ENCODE measurements around the gene LRP1B.
"Not testable (repeated sequence)": the region's sequence is repeated elsewhere in the genome, so short reads cannot be mapped to it uniquely, and the experiment has no call there.

Gene LRP1B

DNA sequence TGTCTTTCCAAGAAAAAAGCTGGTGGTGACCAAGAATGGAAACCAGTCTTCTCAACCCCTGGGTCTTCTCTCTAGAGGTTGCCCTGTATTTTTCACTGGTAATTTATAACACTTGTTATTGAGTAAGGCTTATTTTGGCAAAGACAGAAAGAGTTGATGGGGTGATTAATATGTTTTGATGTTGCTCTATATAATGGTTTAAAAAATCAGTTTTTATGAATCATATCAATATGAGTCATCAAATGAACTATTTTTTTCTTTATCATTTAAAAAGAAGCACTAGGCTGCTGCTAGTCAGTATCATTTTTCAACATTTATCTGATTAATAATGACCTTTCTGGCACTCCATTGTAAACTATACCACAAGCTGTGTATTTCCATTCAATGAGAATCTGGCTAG lies 1142.2 kb downstream of the LRP1B start:
- no peak overlapping the region for H3K4me3 ChIP-seq (ENCODE audit: insufficient read depth, low read depth, low read length, poor library complexity, severe bottlenecking)
- H3K27ac ChIP-seq (ENCODE audit: insufficient read depth, low read length, poor library complexity, severe bottlenecking): no peak overlapping the region
- H3K9me3 ChIP-seq (ENCODE audit: control insufficient read depth, low read length): no peaks in the 10 kb centered on the region
- H3K27me3 ChIP-seq (replicated peaks; ENCODE audit: control insufficient read depth, insufficient read depth, low read length, poor library complexity, severe bottlenecking): no peaks in the 10 kb centered on the region
- DNase-seq: no peak
- H3K4me1 ChIP-seq (ENCODE audit: control insufficient read depth, insufficient read depth, low read length, poor library complexity, severe bottlenecking): no peaks in the 10 kb centered on the region
- no peaks in the 10 kb centered on the region for H3K36me3 ChIP-seq (ENCODE audit: control insufficient read depth, insufficient read depth, low read length)

DNA sequence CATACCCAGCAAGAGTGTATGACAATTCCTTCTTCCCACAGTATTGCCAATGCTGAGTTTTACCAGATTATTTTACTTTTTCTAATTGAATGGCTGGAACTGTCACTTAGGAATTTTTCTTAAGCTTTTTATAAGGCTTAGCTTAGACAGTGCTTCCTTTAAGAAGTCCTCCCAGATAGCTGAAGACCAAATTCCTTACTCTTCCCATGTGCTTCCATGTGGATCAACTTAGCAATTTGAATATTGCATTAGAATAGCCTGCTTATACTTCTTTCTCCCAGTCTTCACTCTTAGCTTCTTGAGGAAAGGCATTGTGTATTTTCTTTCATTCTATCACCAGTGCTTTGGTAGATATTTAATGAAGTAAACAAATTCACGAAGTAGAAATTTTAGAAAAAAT lies 1144.4 kb downstream of the LRP1B start:
- Histone ChIP-seq H3K36me3 (ENCODE audit: control insufficient read depth, insufficient read depth, low read length) (no peaks in the 10 kb centered on the region), H3K4me1 (ENCODE audit: control insufficient read depth, insufficient read depth, low read length, poor library complexity, severe bottlenecking) (no peaks in the 10 kb centered on the region), H3K27ac (ENCODE audit: insufficient read depth, low read length, poor library complexity, severe bottlenecking) (no peak overlapping the region), H3K27me3 (replicated peaks; ENCODE audit: control insufficient read depth, insufficient read depth, low read length, poor library complexity, severe bottlenecking) (no peaks in the 10 kb centered on the region), H3K4me3 (ENCODE audit: insufficient read depth, low read depth, low read length, poor library complexity, severe bottlenecking) (no peak overlapping the region), H3K9me3 (ENCODE audit: control insufficient read depth, low read length) (no peaks in the 10 kb centered on the region)
- DNase-seq: no peak

DNA sequence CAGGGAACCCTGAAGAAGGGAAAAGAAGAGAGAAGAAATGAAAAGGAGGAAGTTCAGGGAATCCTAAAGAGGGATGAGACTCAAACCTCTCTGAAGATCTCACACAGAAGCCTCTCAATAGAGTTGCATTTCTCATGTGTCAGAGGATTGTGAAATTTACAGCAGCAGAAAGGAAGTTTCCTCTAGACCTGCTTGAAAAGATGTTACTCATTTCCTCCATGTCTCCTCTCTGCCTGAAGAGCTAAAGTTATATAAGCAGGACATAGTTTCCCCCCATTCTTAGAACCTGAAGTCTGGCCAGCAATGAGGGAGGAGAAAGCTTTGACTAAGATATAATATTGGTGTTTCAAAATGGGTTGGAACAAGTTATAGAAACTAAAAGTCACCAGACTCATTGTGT lies 1155.6 kb downstream of the LRP1B start:
- Histone ChIP-seq H3K9me3 (ENCODE audit: control insufficient read depth, low read length) (no peaks in the 10 kb centered on the region), H3K27me3 (replicated peaks; ENCODE audit: control insufficient read depth, insufficient read depth, low read length, poor library complexity, severe bottlenecking) (no peaks in the 10 kb centered on the region), H3K4me3 (ENCODE audit: insufficient read depth, low read depth, low read length, poor library complexity, severe bottlenecking) (no peak overlapping the region), H3K4me1 (ENCODE audit: control insufficient read depth, insufficient read depth, low read length, poor library complexity, severe bottlenecking) (no peaks in the 10 kb centered on the region), H3K27ac (ENCODE audit: insufficient read depth, low read length, poor library complexity, severe bottlenecking) (no peak overlapping the region), H3K36me3 (ENCODE audit: control insufficient read depth, insufficient read depth, low read length) (no peaks in the 10 kb centered on the region)
- no peak for DNase-seq

DNA sequence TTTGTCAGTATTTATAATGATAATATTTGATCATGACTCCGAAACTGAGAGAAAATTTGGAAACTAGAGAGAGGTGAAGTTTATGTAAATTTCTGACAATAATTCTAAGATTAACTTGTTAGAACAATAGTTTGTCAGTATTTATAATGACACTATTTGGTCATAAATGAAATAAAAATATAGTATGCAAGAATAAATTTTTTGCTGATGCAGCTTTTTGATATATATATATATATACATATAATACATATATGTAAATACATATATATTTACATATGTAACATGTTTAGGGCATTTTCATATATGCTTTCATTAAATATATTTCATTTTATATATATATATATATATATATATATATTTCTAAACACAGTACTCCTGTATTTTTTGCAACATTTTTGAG lies 1158.1 kb downstream of the LRP1B start:
- no peak for DNase-seq
- Histone ChIP-seq H3K27ac (ENCODE audit: insufficient read depth, low read length, poor library complexity, severe bottlenecking) (no peak overlapping the region), H3K9me3 (ENCODE audit: control insufficient read depth, low read length) (no peaks in the 10 kb centered on the region), H3K36me3 (ENCODE audit: control insufficient read depth, insufficient read depth, low read length) (no peaks in the 10 kb centered on the region), H3K27me3 (replicated peaks; ENCODE audit: control insufficient read depth, insufficient read depth, low read length, poor library complexity, severe bottlenecking) (no peaks in the 10 kb centered on the region), H3K4me1 (ENCODE audit: control insufficient read depth, insufficient read depth, low read length, poor library complexity, severe bottlenecking) (no peaks in the 10 kb centered on the region), H3K4me3 (ENCODE audit: insufficient read depth, low read depth, low read length, poor library complexity, severe bottlenecking) (no peak overlapping the region)

DNA sequence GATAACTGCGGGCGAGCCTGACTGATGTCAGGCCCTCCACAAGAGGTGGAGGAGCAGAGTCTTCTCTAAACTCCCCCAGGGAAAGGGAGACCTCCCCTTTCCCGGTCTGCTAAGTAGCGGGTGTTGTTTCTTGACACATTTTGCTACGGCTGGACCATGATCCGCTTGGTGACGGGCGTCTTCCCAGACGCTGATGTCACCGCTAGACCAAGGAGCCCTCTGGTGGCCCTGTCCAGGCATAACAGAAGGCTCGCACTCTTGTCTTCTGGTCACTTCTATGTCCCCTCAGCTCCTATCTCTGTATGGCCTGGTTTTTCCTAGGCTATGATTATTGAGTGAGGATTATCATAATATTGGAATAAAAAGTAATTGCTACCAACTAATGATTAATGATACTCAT lies 1166.5 kb downstream of the LRP1B start:
- H3K9me3 ChIP-seq (ENCODE audit: control insufficient read depth, low read length); H3K27me3 ChIP-seq (replicated peaks; ENCODE audit: control insufficient read depth, insufficient read depth, low read length, poor library complexity, severe bottlenecking); H3K36me3 ChIP-seq (ENCODE audit: control insufficient read depth, insufficient read depth, low read length); H3K27ac ChIP-seq (ENCODE audit: insufficient read depth, low read length, poor library complexity, severe bottlenecking); DNase-seq; H3K4me1 ChIP-seq (ENCODE audit: control insufficient read depth, insufficient read depth, low read length, poor library complexity, severe bottlenecking); H3K4me3 ChIP-seq (ENCODE audit: insufficient read depth, low read depth, low read length, poor library complexity, severe bottlenecking): not testable (repeated sequence)

DNA sequence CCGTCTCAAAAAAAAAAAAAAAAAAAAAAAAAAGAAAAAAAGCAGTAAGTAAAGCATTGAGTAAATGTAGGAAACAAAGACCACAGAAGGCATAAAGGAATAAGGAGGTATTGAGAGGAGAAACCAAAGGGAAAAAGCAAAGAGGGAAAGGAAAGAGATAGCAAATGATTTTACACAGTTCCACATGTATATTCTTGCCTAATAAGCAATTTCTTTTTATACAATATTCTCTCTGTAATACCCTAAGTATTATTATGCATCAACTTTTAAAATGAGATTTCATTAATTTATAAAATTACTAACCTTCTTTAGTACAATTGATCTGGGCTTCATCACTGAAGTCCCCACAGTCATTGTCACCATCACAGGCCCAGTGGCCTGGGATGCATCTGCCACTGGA lies 1180.9 kb downstream of the LRP1B start:
- Histone ChIP-seq H3K27ac (ENCODE audit: insufficient read depth, low read length, poor library complexity, severe bottlenecking) (no peak overlapping the region), H3K27me3 (replicated peaks; ENCODE audit: control insufficient read depth, insufficient read depth, low read length, poor library complexity, severe bottlenecking) (no peaks in the 10 kb centered on the region), H3K4me3 (ENCODE audit: insufficient read depth, low read depth, low read length, poor library complexity, severe bottlenecking) (no peak overlapping the region), H3K36me3 (ENCODE audit: control insufficient read depth, insufficient read depth, low read length) (no peaks in the 10 kb centered on the region), H3K4me1 (ENCODE audit: control insufficient read depth, insufficient read depth, low read length, poor library complexity, severe bottlenecking) (no peaks in the 10 kb centered on the region), H3K9me3 (ENCODE audit: control insufficient read depth, low read length) (no peaks in the 10 kb centered on the region)
- DNase-seq: no peak

DNA sequence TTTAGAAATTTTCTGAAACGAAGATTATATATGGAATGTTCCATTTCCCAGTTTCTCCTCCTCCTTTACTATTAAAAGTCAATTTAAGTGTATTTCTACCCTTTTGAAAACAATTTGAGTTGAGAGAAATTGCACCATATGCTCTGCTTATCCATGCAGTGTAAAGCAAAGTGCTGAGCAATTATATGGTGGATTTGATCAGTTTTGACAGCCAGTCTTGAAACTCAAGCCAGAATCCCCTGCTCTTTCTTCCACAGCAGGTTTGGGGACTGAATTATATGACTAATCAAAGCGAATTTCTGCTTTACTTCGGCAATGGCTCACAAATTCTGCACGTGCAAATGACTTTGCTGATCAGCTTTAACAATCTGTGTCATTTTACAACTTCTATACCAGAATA lies 1183.6 kb downstream of the LRP1B start:
- no peaks in the 10 kb centered on the region for H3K9me3 ChIP-seq (ENCODE audit: control insufficient read depth, low read length)
- no peaks in the 10 kb centered on the region for H3K36me3 ChIP-seq (ENCODE audit: control insufficient read depth, insufficient read depth, low read length)
- no peak overlapping the region for H3K4me3 ChIP-seq (ENCODE audit: insufficient read depth, low read depth, low read length, poor library complexity, severe bottlenecking)
- no peaks in the 10 kb centered on the region for H3K4me1 ChIP-seq (ENCODE audit: control insufficient read depth, insufficient read depth, low read length, poor library complexity, severe bottlenecking)
- no peaks in the 10 kb centered on the region for H3K27me3 ChIP-seq (replicated peaks; ENCODE audit: control insufficient read depth, insufficient read depth, low read length, poor library complexity, severe bottlenecking)
- no peak overlapping the region for H3K27ac ChIP-seq (ENCODE audit: insufficient read depth, low read length, poor library complexity, severe bottlenecking)
- no peak for DNase-seq

DNA sequence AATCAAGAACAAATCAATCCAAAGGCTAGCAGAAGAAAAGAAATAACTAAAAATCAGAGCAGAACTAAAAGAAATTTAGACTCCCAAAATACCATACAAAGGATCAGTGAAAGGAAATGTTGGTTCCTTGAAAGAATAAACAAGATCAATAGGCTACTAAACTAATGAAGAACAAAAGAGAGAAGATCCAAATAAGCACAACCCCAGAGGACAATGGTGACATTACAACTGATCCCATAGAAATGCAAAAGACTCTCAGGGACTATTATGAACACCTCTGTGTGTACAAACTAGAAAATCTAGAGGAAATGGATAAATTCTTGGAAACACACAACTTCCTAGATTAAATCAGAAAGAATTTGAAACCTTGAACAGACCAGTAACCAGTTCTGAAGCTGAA lies 1186.9 kb downstream of the LRP1B start:
- no peak overlapping the region for H3K27ac ChIP-seq (ENCODE audit: insufficient read depth, low read length, poor library complexity, severe bottlenecking)
- H3K9me3 ChIP-seq (ENCODE audit: control insufficient read depth, low read length): no peaks in the 10 kb centered on the region
- no peak overlapping the region for H3K4me3 ChIP-seq (ENCODE audit: insufficient read depth, low read depth, low read length, poor library complexity, severe bottlenecking)
- no peaks in the 10 kb centered on the region for H3K36me3 ChIP-seq (ENCODE audit: control insufficient read depth, insufficient read depth, low read length)
- DNase-seq: no peak
- no peaks in the 10 kb centered on the region for H3K27me3 ChIP-seq (replicated peaks; ENCODE audit: control insufficient read depth, insufficient read depth, low read length, poor library complexity, severe bottlenecking)
- no peaks in the 10 kb centered on the region for H3K4me1 ChIP-seq (ENCODE audit: control insufficient read depth, insufficient read depth, low read length, poor library complexity, severe bottlenecking)

DNA sequence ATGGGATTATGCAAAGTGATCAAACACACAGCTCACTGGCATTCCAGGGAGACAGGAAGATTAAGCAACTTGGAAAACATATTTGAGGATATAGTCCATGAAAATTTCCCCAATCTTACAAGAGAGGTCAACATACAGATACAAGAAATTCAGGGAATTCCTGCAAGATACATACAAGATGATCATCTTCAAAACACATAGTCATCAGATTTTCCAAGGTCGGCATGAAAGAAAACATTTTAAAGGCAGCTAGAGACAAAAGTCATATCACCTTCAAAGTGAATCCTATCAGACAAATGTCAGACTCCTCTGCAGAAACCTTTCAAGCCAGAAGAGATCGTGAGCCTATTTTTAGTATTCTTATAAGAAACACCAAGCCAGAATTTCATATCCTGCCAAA lies 1188.5 kb downstream of the LRP1B start:
- no peak for DNase-seq
- H3K36me3 ChIP-seq (ENCODE audit: control insufficient read depth, insufficient read depth, low read length): no peaks in the 10 kb centered on the region
- no peak overlapping the region for H3K4me3 ChIP-seq (ENCODE audit: insufficient read depth, low read depth, low read length, poor library complexity, severe bottlenecking)
- H3K27ac ChIP-seq (ENCODE audit: insufficient read depth, low read length, poor library complexity, severe bottlenecking): no peak overlapping the region
- no peaks in the 10 kb centered on the region for H3K4me1 ChIP-seq (ENCODE audit: control insufficient read depth, insufficient read depth, low read length, poor library complexity, severe bottlenecking)
- H3K27me3 ChIP-seq (replicated peaks; ENCODE audit: control insufficient read depth, insufficient read depth, low read length, poor library complexity, severe bottlenecking): no peaks in the 10 kb centered on the region
- no peaks in the 10 kb centered on the region for H3K9me3 ChIP-seq (ENCODE audit: control insufficient read depth, low read length)

DNA sequence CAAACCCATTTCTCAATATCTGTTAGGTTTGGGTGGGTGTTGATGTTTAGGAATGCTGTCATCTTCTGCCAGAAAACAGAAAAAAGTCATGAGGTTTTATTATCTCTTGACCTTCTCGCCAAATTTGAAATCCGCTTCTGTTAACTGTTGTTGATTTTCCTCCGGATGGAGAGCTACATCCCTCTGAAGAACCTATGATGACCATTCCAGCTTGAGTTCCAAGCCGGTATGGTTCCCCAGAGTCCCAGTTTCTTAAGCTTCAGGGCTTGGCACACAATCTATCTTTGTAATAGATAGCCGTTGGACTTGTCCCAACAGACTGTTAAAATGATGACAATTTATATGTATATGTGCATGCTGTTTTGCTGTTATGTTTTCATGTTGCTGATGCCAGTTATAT lies 1201.0 kb downstream of the LRP1B start:
- no peaks in the 10 kb centered on the region for H3K4me1 ChIP-seq (ENCODE audit: control insufficient read depth, insufficient read depth, low read length, poor library complexity, severe bottlenecking)
- DNase-seq: no peak
- no peaks in the 10 kb centered on the region for H3K27me3 ChIP-seq (replicated peaks; ENCODE audit: control insufficient read depth, insufficient read depth, low read length, poor library complexity, severe bottlenecking)
- H3K27ac ChIP-seq (ENCODE audit: insufficient read depth, low read length, poor library complexity, severe bottlenecking): no peak overlapping the region
- H3K4me3 ChIP-seq (ENCODE audit: insufficient read depth, low read depth, low read length, poor library complexity, severe bottlenecking): no peak overlapping the region
- no peaks in the 10 kb centered on the region for H3K9me3 ChIP-seq (ENCODE audit: control insufficient read depth, low read length)
- H3K36me3 ChIP-seq (ENCODE audit: control insufficient read depth, insufficient read depth, low read length): no peaks in the 10 kb centered on the region

DNA sequence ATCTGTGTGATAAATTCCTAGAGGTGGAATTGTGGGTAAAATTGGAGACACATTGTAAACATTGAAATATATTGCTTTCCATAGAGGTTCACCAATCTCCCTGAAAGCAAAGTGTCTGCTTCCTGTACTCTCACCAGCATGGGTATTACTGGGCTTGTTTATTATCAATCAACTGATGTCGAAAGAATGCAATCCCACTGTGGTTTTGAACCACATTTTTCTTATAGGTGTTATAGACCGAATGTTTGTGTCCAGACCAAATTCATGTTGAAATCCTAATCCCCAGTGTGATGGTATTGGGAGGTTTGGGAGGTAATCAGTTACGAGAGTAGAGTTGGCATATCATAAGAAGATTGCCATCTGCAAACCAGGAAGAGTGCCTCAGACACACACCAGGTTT lies 1212.4 kb downstream of the LRP1B start:
- Histone ChIP-seq H3K36me3 (ENCODE audit: control insufficient read depth, insufficient read depth, low read length) (no peaks in the 10 kb centered on the region), H3K4me1 (ENCODE audit: control insufficient read depth, insufficient read depth, low read length, poor library complexity, severe bottlenecking) (no peaks in the 10 kb centered on the region), H3K27me3 (replicated peaks; ENCODE audit: control insufficient read depth, insufficient read depth, low read length, poor library complexity, severe bottlenecking) (no peaks in the 10 kb centered on the region), H3K9me3 (ENCODE audit: control insufficient read depth, low read length) (no peaks in the 10 kb centered on the region), H3K4me3 (ENCODE audit: insufficient read depth, low read depth, low read length, poor library complexity, severe bottlenecking) (no peak overlapping the region), H3K27ac (ENCODE audit: insufficient read depth, low read length, poor library complexity, severe bottlenecking) (no peak overlapping the region)
- DNase-seq: no peak

Data from effector memory CD4-positive, alpha-beta T cell (primary cell).